Stomach (tissue), 9 donors: ENCODE data around the gene CAPN3. TPM values are rescaled to one million over a fixed set of nuclear protein-coding genes. Genes with fewer than 3 reads are reported as not detected.

Experiments
- DNase-seq, 2 donors: peaks; one replicate each; pipeline versions ENCODE4 v3.0.0 to v3.0.0-alpha.2; 2013 to 2019
- H3K27ac ChIP-seq, 5 donors: fragments of 200-600 bp in 4 of 5; sonication (generic) in 4 of 5; one replicate each; pipeline ENCODE4 v1.5.1; 2013 to 2019; ENCODE audit warnings: mild to moderate bottlenecking in 1 of 5, moderate library complexity in 1 of 5
- H3K27me3 ChIP-seq, 3 donors: fragments of 200-600 bp; sonication (generic); one replicate each; pipeline ENCODE4 v1.5.1; 2017 to 2019; ENCODE audit warnings: mixed run types in 1 of 3
- H3K36me3 ChIP-seq, 4 donors: fragments of 200-600 bp; sonication (generic); 1 replicate in 3 of 4; 2 replicates in 1 of 4; pipeline ENCODE4 v1.5.1; 2016 to 2019
- H3K4me1 ChIP-seq, 4 donors: fragments of 200-600 bp; sonication (generic); one replicate each; pipeline ENCODE4 v1.5.1; 2016 to 2019
- H3K4me3 ChIP-seq, 4 donors: fragments of 200-600 bp; sonication (generic) in 3 of 4; one replicate each; pipeline ENCODE4 v1.5.1; 2016 to 2019; ENCODE audit warnings: mild to moderate bottlenecking in 1 of 4
- H3K9me3 ChIP-seq, 4 donors: fragments of 200-600 bp; sonication (generic); one replicate each; pipeline ENCODE4 v1.5.1; 2016 to 2019
- CTCF ChIP-seq, 7 experiments: fragments of 450-650 bp in 4 of 7; fragments of 200-600 bp in 3 of 7; sonication (generic) in 3 of 7; IDR thresholded peaks; one replicate each; pipeline ENCODE4 v1.5.1; 2016 to 2019; ENCODE audit warnings: antibody characterized with exemption in 7 of 7, control low read depth in 2 of 7, mild to moderate bottlenecking in 1 of 7
- EP300 ChIP-seq: sonication (generic); formaldehyde crosslinking; IDR thresholded peaks from one replicate; pipeline ENCODE4 v1.6.1; 2017; ENCODE audit warnings: antibody characterized with exemption
- POLR2A ChIP-seq, 4 donors: fragments of 450-650 bp; IDR thresholded peaks; one replicate each; pipeline ENCODE4 v1.6.1; 2016; ENCODE audit warnings: antibody characterized with exemption in 4 of 4, control low read depth in 2 of 4, mild to moderate bottlenecking in 1 of 4, moderate library complexity in 1 of 4
- POLR2AphosphoS5 ChIP-seq, 3 donors: sonication (generic); formaldehyde crosslinking; IDR thresholded peaks; one replicate each; pipeline ENCODE4 v1.6.1; 2016; ENCODE audit warnings: antibody characterized with exemption in 3 of 3
- WGBS, 5 donors: extraction: QIAGEN DNeasy Blood & Tissue Kit in 3 of 5; methylation state at CpG; one replicate each; pipeline versions ENCODE4 v1.1.5 to v1.1.7; 2013 to 2018; 5-methylcytosine and 5-hydroxymethylcytosine counted together
- intact Hi-C: fragments of 100-400 bp; cut with DNase I; formaldehyde crosslinking; loops from one replicate; pipeline ENCODE4 v1.15.1; 2023; ENCODE audit warnings: low total_unique reads
- polyA plus RNA-seq, 3 donors: library from polyadenylated mRNA; stranded (reverse); fragments of 200-250 nt; gene quantifications; one replicate each; pipeline ENCODE4 v1.2.3, GENCODE V29; 2013
- total RNA-seq, 5 donors: library from RNA; depleted of rRNA; stranded (reverse); fragments of >200 nt; gene quantifications; one replicate each; pipeline versions ENCODE4 v1.1.0 to v1.2.3, GENCODE V29; 2014 to 2016
- donor health status: healthy with polysubstance abuse.
- donor health status: Bipolar disorder and iron deficiency.
- donor health status: healthy.

Gene CAPN3
- total and polyA plus RNA-seq, 8 donors = 0.29 to 244 (median 10.9) TPM

DNA sequence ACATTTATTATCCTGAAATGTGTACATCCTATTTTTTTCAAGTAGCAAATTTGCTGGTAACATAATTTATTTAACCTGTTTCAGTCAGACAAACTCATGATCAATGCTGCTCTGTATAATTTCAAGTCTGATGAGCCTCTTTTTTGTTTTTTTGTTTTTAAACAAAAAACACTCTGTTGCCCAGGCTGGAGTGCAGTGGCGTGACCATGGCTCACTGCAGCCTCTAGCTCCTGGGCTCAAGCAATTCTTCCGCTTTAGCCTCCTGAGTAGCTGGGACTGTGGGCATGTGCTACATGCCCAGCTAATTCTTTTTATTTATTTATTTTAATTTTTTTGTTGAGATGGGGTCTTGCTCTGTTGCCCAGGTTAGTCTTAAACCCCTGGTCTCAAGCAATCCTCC, 40.1 kb upstream of the CAPN3 start:
- Histone ChIP-seq H3K36me3 (peaks cover 11 to 34% (median 24%) of the 10 kb centered on the region in 4 donors), H3K27me3 (no peaks in the 10 kb centered on the region), H3K27ac (no peak overlapping the region), H3K9me3 (no peaks in the 10 kb centered on the region), H3K4me1 (no peaks in the 10 kb centered on the region), H3K4me3 (no peak overlapping the region)
- intact Hi-C loops = no loop called here
- no peak for DNase-seq
- WGBS, 5 donors = 95 to 100% (median 98%) methylated on average over 2 of the region's 2 CpGs
- TF ChIP-seq POLR2AphosphoS5 (IDR thresholded peaks at IDR 0.05) (no peak), EP300 (no peak), POLR2A (IDR thresholded peaks at IDR 0.05) (no peak), CTCF (IDR thresholded peaks at IDR 0.05) (no peak)

- intact Hi-C loops = no loop called here
- no peak for TF ChIP-seq POLR2AphosphoS5 (IDR thresholded peaks at IDR 0.05)
- no peak for TF ChIP-seq CTCF (IDR thresholded peaks at IDR 0.05)
- TF ChIP-seq POLR2A (IDR thresholded peaks at IDR 0.05) = no peak
- TF ChIP-seq EP300 = no peak
- peaks cover 11 to 59% (median 46%) of the 10 kb centered on the region in 4 donors for H3K36me3 ChIP-seq
- no peak overlapping the region for H3K4me3 ChIP-seq
- DNase-seq = no peak
- H3K27me3 ChIP-seq = no peaks in the 10 kb centered on the region
- no peak overlapping the region for H3K27ac ChIP-seq
- H3K4me1 ChIP-seq = peaks cover 0 to 6% (median 0%) of the 10 kb centered on the region in 4 donors
- no peaks in the 10 kb centered on the region for H3K9me3 ChIP-seq
- 68 to 82% (median 77%) methylated on average over 4 of the region's 4 CpGs for WGBS, 5 donors
Measured at GRCh38 chr15:42324308-42324707, 35.0 kb upstream of the CAPN3 start.

GRCh38 chr15:42329161-42329560, 30.1 kb upstream of the CAPN3 start:
- H3K4me1 ChIP-seq = peaks cover 0 to 6% (median 0%) of the 10 kb centered on the region in 4 donors
- H3K27me3 ChIP-seq = no peaks in the 10 kb centered on the region
- 74 to 91% (median 87%) methylated on average over 2 of the region's 2 CpGs for WGBS, 5 donors
- TF ChIP-seq POLR2AphosphoS5 (IDR thresholded peaks at IDR 0.05) (no peak), CTCF (IDR thresholded peaks at IDR 0.05) (no peak), EP300 (no peak), POLR2A (IDR thresholded peaks at IDR 0.05) (no peak)
- no peak for DNase-seq
- H3K4me3 ChIP-seq = no peak overlapping the region
- no peak overlapping the region for H3K27ac ChIP-seq
- H3K9me3 ChIP-seq = peaks cover 0 to under 1% (median 0%) of the 10 kb centered on the region in 4 donors
- H3K36me3 ChIP-seq = peaks cover 0 to 50% (median 37%) of the 10 kb centered on the region in 4 donors
- intact Hi-C loops = no loop called here

GRCh38 chr15:42329992-42330391, 29.3 kb upstream of the CAPN3 start:
- TF ChIP-seq POLR2AphosphoS5 (IDR thresholded peaks at IDR 0.05) (no peak), CTCF (IDR thresholded peaks at IDR 0.05) (no peak), EP300 (no peak), POLR2A (IDR thresholded peaks at IDR 0.05) (no peak)
- no peaks in the 10 kb centered on the region for H3K27me3 ChIP-seq
- H3K36me3 ChIP-seq = peaks cover 0 to 53% (median 43%) of the 10 kb centered on the region in 4 donors
- H3K4me3 ChIP-seq = no peak overlapping the region
- intact Hi-C loops = no loop called here
- peaks cover 0 to 6% (median 0%) of the 10 kb centered on the region in 4 donors for H3K4me1 ChIP-seq
- H3K27ac ChIP-seq = no peak overlapping the region
- peaks cover 0 to 7% (median 1%) of the 10 kb centered on the region in 4 donors for H3K9me3 ChIP-seq
- DNase-seq = no peak
- WGBS, 5 donors = 76 to 99% (median 88%) methylated on average over 2 of the region's 2 CpGs
